Measurements from ENCODE around the gene RNF44.
"Not testable (repeated sequence)": the region's sequence is repeated elsewhere in the genome, so short reads cannot be mapped to it uniquely, and the experiment has no call there.

RNF44 gene

DNA sequence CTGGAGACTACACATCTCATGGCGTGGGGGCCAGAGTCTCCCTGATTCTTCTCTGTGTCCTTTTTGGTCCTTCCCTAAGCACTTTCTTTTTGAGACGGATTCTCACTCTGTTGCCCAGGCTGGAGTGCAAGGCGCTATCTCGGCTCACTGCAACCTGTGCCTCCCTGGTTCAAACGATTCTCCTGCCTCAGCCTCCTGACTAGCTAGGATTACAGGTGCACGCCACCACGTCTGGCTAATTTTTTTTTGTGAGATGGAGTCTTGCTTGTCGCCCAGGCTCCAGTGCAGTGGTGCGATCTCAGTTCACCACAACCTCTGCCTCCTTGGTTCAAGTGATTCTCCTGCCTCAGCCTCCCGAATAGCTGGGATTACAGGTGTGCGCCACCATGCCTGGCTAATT lies 13.7 kb upstream of the RNF44 start:
- H3K9me3 ChIP-seq (ENCODE audit: control insufficient read depth in 2 of 2, low read length in 2 of 2); H3K4me1 ChIP-seq (ENCODE audit: control insufficient read depth, insufficient read depth, low read length); H3K27ac ChIP-seq (ENCODE audit: low read length); H3K9ac ChIP-seq (ENCODE audit: low read length in 2 of 2); H3K4me3 ChIP-seq (ENCODE audit: low read length in 2 of 2); H3K36me3 ChIP-seq (ENCODE audit: control insufficient read depth in 2 of 2, insufficient read depth in 2 of 2, low read length in 2 of 2): not testable (repeated sequence)
- peaks cover 16 to 19% of the 10 kb centered on the region in 2 donors for H3K27me3 ChIP-seq (ENCODE audit: control insufficient read depth in 1 of 2, insufficient read depth in 2 of 2, low read length in 2 of 2)

DNA sequence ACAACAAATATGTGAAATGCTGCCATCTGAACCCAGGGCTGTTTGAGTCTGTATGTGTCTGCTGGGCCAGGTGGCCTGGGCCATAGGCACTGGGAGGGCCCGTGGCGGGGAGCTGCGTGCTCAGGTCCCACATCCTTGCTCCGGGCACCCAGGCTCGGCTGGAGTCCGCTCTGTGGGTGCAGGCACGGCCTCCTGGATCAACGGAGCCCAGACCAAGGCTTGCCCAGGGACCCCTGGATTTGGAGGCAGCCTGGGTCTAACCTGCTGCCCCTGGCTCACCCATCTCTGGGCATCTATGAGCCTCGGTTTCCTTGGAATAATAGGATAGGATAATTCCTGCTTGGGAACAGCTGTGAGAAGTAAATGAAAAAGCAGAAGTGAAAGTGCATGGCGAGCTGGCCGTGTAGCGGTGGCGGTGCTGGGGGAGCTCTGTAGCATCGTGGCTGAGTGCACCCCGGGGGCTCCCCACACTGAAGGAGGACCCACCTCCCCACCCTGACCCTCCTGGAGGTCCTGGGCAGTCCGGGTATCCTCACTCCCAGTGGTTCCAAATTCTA lies 13.2 kb upstream of the RNF44 start:
- H3K4me3 ChIP-seq (ENCODE audit: low read length in 2 of 2), result no peak overlapping the region

DNA sequence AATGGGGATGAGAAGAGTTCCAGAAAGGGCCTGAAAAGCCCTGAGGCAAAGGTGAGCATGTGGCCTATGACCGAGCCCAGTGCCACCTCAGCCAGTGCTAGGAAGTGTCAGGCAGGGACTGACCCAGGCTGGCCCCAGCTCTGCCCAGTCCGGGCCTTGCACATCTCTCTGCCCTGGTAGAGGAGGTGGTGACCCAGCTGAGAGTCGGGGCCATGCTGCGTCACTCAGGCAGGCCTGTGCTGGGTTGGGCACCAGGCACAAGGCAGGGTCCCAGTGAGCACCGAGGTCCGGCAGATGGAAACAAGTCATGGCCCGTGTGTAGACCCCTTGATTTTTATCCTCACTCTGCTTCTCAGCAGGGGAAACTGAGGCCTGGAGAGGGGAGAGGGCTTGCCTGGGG lies 12.7 kb upstream of the RNF44 start:
- H3K9me3 ChIP-seq (ENCODE audit: control insufficient read depth in 2 of 2, low read length in 2 of 2), result no peaks in the 10 kb centered on the region
- no peaks in the 10 kb centered on the region for H3K36me3 ChIP-seq (ENCODE audit: control insufficient read depth in 2 of 2, insufficient read depth in 2 of 2, low read length in 2 of 2)
- H3K4me3 ChIP-seq (ENCODE audit: low read length in 2 of 2), result no peak overlapping the region
- peaks cover 3% of the 10 kb centered on the region for H3K4me1 ChIP-seq (ENCODE audit: control insufficient read depth, insufficient read depth, low read length)
- H3K9ac ChIP-seq (ENCODE audit: low read length in 2 of 2), result no peak overlapping the region
- H3K27ac ChIP-seq (ENCODE audit: low read length), result no peak overlapping the region
- peaks cover 16 to 19% of the 10 kb centered on the region in 2 donors for H3K27me3 ChIP-seq (ENCODE audit: control insufficient read depth in 1 of 2, insufficient read depth in 2 of 2, low read length in 2 of 2)

More for the DNA sequence above, 13.2 kb upstream of the RNF44 start:
- Histone ChIP-seq H3K27me3 (ENCODE audit: control insufficient read depth in 1 of 2, insufficient read depth in 2 of 2, low read length in 2 of 2) (peaks cover 16 to 19% of the 10 kb centered on the region in 2 donors), H3K36me3 (ENCODE audit: control insufficient read depth in 2 of 2, insufficient read depth in 2 of 2, low read length in 2 of 2) (no peaks in the 10 kb centered on the region), H3K9ac (ENCODE audit: low read length in 2 of 2) (no peak overlapping the region), H3K9me3 (ENCODE audit: control insufficient read depth in 2 of 2, low read length in 2 of 2) (no peaks in the 10 kb centered on the region), H3K4me1 (ENCODE audit: control insufficient read depth, insufficient read depth, low read length) (peaks cover 3% of the 10 kb centered on the region), H3K27ac (ENCODE audit: low read length) (no peak overlapping the region)

DNA sequence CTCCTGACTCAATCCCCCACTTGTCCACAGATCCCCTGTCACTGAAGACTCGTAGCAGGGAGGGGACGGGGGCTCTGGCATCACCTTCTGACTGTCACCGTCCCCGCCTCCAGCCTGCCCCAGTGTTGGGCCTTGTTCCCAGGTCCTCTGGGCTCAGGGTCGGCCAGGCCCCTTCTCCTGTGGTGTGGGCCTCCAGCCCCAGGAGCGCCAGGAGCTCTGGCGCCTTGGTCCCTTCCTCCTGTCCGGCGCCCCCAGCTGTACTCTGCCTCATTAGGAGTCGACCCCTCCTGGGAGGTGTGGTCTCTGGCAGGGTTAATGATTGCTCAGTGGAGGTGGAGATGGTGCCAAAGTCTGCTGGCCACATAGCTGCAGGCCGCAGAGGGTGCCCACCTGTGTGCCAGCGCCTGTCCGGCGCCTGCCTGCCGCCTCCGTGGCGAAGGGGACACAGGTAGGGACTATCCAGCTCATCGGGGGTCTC lies 11.8 kb upstream of the RNF44 start, which contains the start of gene CDHR2:
TSS of gene CDHR2 (plus strand) at position 376 of the 478 bp plus-strand sequence. CDS start 16,011 bp downstream, outside the sequence.
- no peaks in the 10 kb centered on the region for H3K9me3 ChIP-seq (ENCODE audit: control insufficient read depth in 2 of 2, low read length in 2 of 2)
- peaks cover 16% of the 10 kb centered on the region in 2 donors for H3K27me3 ChIP-seq (ENCODE audit: control insufficient read depth in 1 of 2, insufficient read depth in 2 of 2, low read length in 2 of 2)
- no peaks in the 10 kb centered on the region for H3K36me3 ChIP-seq (ENCODE audit: control insufficient read depth in 2 of 2, insufficient read depth in 2 of 2, low read length in 2 of 2)
- peaks cover 3% of the 10 kb centered on the region for H3K4me1 ChIP-seq (ENCODE audit: control insufficient read depth, insufficient read depth, low read length)
- no peak within 1 kb of the TSS for H3K4me3 ChIP-seq (ENCODE audit: low read length in 2 of 2)
- H3K27ac ChIP-seq (ENCODE audit: low read length), result no peak within 1 kb of the TSS
- no peak within 1 kb of the TSS for H3K9ac ChIP-seq (ENCODE audit: low read length in 2 of 2)

DNA sequence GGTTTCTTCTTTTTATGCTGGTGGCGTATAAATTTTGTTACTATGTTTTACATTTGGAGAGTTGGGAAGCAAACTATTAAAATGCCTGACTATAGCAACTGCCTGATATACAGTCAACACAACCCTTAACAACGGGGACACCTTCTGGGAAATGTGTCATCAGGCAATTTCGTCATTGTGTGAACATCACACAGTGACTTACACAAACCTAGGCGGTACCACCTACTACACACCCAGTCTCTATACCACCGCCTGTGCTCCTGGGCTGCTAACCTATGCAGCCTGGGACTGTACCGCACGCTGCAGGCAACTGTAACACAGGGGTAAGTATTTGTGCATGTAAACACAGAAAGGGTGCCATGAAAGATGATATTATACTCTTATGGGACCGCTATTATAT lies 10.6 kb upstream of the RNF44 start:
- no peak overlapping the region for H3K27ac ChIP-seq (ENCODE audit: low read length)
- no peaks in the 10 kb centered on the region for H3K36me3 ChIP-seq (ENCODE audit: control insufficient read depth in 2 of 2, insufficient read depth in 2 of 2, low read length in 2 of 2)
- peaks cover 9 to 11% of the 10 kb centered on the region in 2 donors for H3K27me3 ChIP-seq (ENCODE audit: control insufficient read depth in 1 of 2, insufficient read depth in 2 of 2, low read length in 2 of 2)
- no peaks in the 10 kb centered on the region for H3K9me3 ChIP-seq (ENCODE audit: control insufficient read depth in 2 of 2, low read length in 2 of 2)
- H3K4me3 ChIP-seq (ENCODE audit: low read length in 2 of 2), result no peak overlapping the region
- H3K4me1 ChIP-seq (ENCODE audit: control insufficient read depth, insufficient read depth, low read length), result peaks cover 11% of the 10 kb centered on the region
- H3K9ac ChIP-seq (ENCODE audit: low read length in 2 of 2), result no peak overlapping the region

DNA sequence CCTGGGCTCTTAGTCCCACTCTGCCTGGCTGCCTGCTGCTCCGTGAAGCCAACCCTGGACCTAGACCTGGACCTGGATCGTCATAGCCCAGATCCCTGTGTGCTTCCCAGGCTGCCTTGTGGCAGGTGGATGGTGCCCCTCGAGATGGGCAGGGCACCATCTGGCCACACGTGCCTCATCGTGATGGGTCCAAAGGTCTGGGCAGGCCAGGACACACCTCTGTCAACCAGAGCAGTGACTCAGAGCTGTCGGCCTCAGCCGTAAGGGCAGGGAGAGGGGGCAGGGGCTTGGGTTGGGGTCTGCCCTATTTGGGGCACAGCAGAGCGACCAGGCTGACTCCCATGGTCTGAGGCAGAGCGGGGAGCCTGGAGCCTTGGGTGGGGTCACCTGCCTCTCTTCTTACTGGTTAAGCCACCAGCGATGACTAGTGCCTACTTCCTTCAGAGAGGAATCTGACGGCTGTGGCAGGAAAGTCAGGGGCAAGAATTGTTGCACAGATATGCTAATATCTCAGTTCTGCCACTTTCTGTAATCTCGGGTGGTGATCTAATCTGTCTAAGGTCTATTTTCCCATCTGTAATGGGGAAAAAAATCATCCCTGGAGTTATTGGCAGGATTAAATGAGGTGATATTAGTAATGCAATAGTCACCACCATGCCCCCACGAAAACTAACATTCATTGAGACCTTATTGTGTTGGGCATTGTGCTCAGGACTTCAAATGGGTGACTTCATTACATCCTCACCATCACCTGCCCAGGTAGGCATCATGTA lies 8.7 kb upstream of the RNF44 start:
- Histone ChIP-seq H3K4me3 (ENCODE audit: low read length in 2 of 2) (no peak overlapping the region), H3K27me3 (ENCODE audit: control insufficient read depth in 1 of 2, insufficient read depth in 2 of 2, low read length in 2 of 2) (peaks cover 3% of the 10 kb centered on the region in 2 donors), H3K9ac (ENCODE audit: low read length in 2 of 2) (no peak overlapping the region), H3K9me3 (ENCODE audit: control insufficient read depth in 2 of 2, low read length in 2 of 2) (no peaks in the 10 kb centered on the region), H3K27ac (ENCODE audit: low read length) (no peak overlapping the region), H3K36me3 (ENCODE audit: control insufficient read depth in 2 of 2, insufficient read depth in 2 of 2, low read length in 2 of 2) (no peaks in the 10 kb centered on the region), H3K4me1 (ENCODE audit: control insufficient read depth, insufficient read depth, low read length) (peaks cover 24% of the 10 kb centered on the region)

DNA sequence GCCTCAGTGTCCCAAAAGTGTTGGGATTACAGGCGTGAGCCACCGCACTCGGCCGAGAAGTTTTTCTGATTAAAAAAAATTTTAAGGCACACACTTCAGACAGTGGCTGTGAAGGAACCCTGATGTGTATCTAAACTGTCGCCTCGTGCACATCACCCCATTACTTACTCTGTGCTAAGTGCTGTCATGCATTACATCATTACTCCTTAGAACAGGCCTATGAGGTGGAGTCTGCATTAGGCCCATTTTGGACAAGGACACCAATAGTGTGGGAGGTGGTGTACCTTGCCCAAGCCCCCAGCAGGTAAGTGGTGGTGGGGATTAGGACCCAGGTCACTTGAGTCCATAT lies 8.2 kb upstream of the RNF44 start:
- Histone ChIP-seq H3K4me1 (ENCODE audit: control insufficient read depth, insufficient read depth, low read length) (peaks cover 21% of the 10 kb centered on the region), H3K9ac (ENCODE audit: low read length in 2 of 2) (no peak overlapping the region), H3K27me3 (ENCODE audit: control insufficient read depth in 1 of 2, insufficient read depth in 2 of 2, low read length in 2 of 2) (peaks cover 0 to 3% of the 10 kb centered on the region in 2 donors), H3K27ac (ENCODE audit: low read length) (no peak overlapping the region), H3K36me3 (ENCODE audit: control insufficient read depth in 2 of 2, insufficient read depth in 2 of 2, low read length in 2 of 2) (no peaks in the 10 kb centered on the region), H3K4me3 (ENCODE audit: low read length in 2 of 2) (no peak overlapping the region), H3K9me3 (ENCODE audit: control insufficient read depth in 2 of 2, low read length in 2 of 2) (no peaks in the 10 kb centered on the region)

DNA sequence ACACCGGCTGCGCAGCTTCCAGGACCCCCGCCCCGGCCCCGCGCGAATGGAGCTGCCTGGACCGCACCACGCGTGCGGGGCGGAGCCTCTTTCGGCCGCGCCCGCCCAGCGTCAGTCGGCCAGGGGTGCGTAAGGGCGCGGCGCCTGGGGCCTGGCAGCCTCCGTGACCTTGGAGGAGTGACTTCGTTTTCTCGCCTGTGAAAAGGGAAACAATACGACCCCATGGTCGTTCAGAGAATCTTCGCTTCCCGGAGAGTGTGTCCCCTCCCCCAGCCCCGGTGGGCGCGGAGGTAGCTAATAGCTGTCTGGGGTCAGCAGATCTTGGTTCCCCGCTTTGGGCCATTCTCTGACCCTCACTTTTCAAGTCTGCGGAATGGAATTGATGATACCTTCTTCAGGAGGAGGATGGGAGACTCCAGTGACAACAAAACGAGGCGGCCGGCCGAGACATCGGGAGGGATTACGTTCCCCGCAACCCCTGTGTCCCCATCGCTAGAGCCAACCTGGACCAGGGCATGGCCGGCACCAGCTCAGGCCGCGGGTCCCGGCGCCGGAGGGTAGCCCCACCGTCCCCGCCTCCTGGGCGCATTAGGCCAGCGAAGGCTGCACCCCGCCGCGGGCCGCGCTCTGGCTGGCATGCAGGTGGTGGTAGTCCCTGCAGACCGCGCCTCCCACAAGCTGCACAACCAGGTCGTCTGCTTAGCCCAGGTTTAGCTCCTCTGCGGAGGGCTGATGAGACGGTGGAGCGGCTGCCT lies 6.4 kb upstream of the RNF44 start:
- Histone ChIP-seq H3K9me3 (ENCODE audit: control insufficient read depth in 2 of 2, low read length in 2 of 2) (no peaks in the 10 kb centered on the region), H3K9ac (ENCODE audit: low read length in 2 of 2) (peak overlapping the region; percentile 91 to 95), H3K27ac (ENCODE audit: low read length) (peak overlapping the region; percentile 82), H3K36me3 (ENCODE audit: control insufficient read depth in 2 of 2, insufficient read depth in 2 of 2, low read length in 2 of 2) (no peaks in the 10 kb centered on the region), H3K27me3 (ENCODE audit: control insufficient read depth in 1 of 2, insufficient read depth in 2 of 2, low read length in 2 of 2) (no peaks in the 10 kb centered on the region), H3K4me1 (ENCODE audit: control insufficient read depth, insufficient read depth, low read length) (peaks cover 21% of the 10 kb centered on the region), H3K4me3 (ENCODE audit: low read length in 2 of 2) (peak overlapping the region; percentile 84 to 93)

DNA sequence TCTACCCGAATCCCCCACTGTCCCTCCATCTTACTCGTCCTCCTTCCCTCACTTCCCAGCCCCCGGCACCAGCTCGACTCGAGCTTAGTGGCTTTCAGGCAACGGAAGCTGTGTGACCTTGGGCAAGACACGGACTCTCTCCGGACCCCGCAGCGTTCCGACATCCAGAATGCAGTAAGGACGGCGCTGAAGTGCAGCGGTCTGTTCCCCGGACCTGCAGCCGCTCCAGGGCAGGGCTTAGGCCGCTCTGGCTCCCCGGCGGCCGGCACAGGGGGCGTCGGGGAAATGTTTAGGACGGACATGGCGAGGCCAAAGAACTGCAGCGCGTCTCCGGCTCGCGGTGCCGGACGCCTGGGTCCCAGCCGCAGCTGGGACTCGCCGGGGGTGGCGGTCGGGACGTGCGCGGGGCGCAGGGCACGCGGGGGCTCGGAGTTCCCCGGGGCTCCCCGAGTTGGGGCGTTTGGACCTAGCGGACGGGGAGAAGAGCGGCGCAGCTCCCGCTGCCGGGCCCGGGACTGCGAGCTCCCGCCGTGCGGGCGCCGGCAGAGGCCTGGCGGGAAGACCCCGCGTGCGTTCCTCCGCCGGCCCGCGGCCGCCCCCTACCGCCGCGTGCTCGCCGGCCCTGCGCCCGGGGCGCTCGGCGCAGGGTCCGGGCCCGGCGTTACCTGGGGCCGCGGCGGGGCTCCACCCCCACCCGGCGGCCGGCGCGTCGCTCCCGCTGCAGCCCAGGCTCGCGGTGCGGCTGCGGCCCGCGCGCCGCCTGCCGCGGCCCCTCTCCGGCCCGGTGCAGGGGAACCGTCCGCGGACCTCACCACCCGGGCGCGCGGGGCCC lies 5.6 kb upstream of the RNF44 start:
- Histone ChIP-seq H3K9ac (ENCODE audit: low read length in 2 of 2) (peak overlapping the region; percentile 66 to 72), H3K27me3 (ENCODE audit: control insufficient read depth in 1 of 2, insufficient read depth in 2 of 2, low read length in 2 of 2) (no peaks in the 10 kb centered on the region), H3K4me1 (ENCODE audit: control insufficient read depth, insufficient read depth, low read length) (peaks cover 26% of the 10 kb centered on the region), H3K9me3 (ENCODE audit: control insufficient read depth in 2 of 2, low read length in 2 of 2) (no peaks in the 10 kb centered on the region), H3K36me3 (ENCODE audit: control insufficient read depth in 2 of 2, insufficient read depth in 2 of 2, low read length in 2 of 2) (no peaks in the 10 kb centered on the region), H3K4me3 (ENCODE audit: low read length in 2 of 2) (peak overlapping the region; percentile 84 to 93), H3K27ac (ENCODE audit: low read length) (peak overlapping the region; percentile 82)

DNA sequence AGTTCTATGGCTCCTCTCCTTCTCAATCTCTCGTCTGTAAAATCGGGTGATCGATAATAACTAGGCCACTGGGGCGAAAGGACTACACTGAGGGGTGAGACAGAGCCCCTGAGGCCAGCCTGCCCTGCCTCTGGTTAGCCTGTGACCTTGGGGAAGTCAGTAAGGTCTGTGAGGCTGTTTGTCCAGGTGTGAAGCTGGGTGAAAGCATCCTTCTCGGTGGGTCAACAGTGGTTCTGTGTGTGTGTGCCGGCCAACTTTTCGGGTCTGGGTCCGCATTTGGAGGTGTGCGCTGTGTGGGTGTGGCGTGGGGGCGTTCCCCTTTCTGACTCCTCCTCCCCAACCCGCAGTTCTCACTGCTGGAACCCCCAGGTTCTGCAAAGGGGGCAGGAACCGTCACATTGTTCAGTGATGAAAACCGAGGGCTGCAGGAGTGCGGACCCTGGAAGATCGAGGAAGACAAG lies 5.0 kb upstream of the RNF44 start:
- H3K9me3 ChIP-seq (ENCODE audit: control insufficient read depth in 2 of 2, low read length in 2 of 2), result no peaks in the 10 kb centered on the region
- H3K27ac ChIP-seq (ENCODE audit: low read length), result peak overlapping the region; percentile 62
- H3K36me3 ChIP-seq (ENCODE audit: control insufficient read depth in 2 of 2, insufficient read depth in 2 of 2, low read length in 2 of 2), result no peaks in the 10 kb centered on the region
- peak overlapping the region; percentile 66 to 72 for H3K9ac ChIP-seq (ENCODE audit: low read length in 2 of 2)
- no peaks in the 10 kb centered on the region for H3K27me3 ChIP-seq (ENCODE audit: control insufficient read depth in 1 of 2, insufficient read depth in 2 of 2, low read length in 2 of 2)
- peaks cover 26% of the 10 kb centered on the region for H3K4me1 ChIP-seq (ENCODE audit: control insufficient read depth, insufficient read depth, low read length)
- H3K4me3 ChIP-seq (ENCODE audit: low read length in 2 of 2), result peak overlapping the region; percentile 63 to 84
